Measurements from ENCODE around the gene BATF2. TPM values are rescaled to one million over a fixed set of nuclear protein-coding genes. Genes with fewer than 3 reads are reported as not detected.

BATF2 gene
- total and polyA plus RNA-seq, 10 of the 15 experiments (the other 5 are each of a cell fraction or from before 2014, with no cell fraction given) = 0.18 to 1.1 (median 0.38) TPM; not detected in 1

DNA sequence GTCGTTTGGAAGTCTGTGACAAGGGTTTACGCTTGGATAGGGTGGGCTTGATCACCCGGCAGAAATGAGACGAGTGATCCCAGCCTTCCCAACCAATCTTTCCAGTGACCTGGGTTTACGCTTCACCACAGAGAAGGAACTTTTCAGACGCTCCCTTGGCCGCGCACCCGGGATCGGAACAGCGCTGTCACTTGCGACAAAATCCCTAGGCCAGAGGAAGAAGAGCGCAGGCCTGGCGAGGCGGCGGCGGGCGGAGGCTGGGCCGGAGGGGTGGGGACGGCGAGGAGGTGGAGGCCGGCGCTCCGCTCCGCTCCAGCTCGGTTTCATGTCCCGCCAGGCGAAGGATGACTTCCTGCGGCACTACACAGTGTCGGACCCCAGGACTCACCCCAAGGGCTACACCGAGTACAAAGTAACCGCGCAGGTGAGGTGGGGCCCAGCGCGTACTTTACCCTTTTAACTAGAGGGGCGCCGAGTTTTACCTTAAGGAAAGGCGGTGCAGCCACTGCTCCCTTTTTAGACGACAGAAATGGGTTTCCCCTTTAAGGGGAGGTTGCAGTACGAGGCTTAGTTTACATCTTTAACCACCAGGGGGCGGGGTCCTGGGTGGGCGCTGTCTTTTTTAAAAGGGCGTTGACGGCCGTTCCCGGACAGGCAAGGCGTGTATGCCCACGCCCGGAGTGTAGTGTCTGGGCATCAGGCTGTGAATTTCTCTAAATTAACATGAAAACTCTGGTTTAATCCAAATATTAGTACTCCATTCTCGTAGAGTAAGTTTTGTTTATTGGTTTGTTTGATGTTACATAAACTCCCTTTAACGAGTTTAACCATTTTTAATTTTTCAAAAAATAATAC lies 30.7 kb upstream of the BATF2 start, which contains the start of gene SNX15 (continued):
- no peak for TF ChIP-seq SUZ12 (IDR thresholded peaks at IDR 0.05; ENCODE audit: unreplicated experiment)
- peak; percentile 78 for TF ChIP-seq IKZF1 (conservative IDR thresholded peaks at IDR 0.05)
- TF ChIP-seq NFXL1 (IDR thresholded peaks at IDR 0.05; ENCODE audit: borderline replicate concordance) = no peak
- peak; percentile 62; the same call in 1 of the 2 replicates for TF ChIP-seq YY1 (IDR thresholded peaks at IDR 0.05; ENCODE audit: low read depth, low read length)
- TF ChIP-seq RCOR1 (conservative IDR thresholded peaks at IDR 0.05; ENCODE audit: low read depth, low read length) = 0 out of 2 replicates have a peak, but pooled peaks have one; percentile 49
- TF ChIP-seq, protein P1, sequence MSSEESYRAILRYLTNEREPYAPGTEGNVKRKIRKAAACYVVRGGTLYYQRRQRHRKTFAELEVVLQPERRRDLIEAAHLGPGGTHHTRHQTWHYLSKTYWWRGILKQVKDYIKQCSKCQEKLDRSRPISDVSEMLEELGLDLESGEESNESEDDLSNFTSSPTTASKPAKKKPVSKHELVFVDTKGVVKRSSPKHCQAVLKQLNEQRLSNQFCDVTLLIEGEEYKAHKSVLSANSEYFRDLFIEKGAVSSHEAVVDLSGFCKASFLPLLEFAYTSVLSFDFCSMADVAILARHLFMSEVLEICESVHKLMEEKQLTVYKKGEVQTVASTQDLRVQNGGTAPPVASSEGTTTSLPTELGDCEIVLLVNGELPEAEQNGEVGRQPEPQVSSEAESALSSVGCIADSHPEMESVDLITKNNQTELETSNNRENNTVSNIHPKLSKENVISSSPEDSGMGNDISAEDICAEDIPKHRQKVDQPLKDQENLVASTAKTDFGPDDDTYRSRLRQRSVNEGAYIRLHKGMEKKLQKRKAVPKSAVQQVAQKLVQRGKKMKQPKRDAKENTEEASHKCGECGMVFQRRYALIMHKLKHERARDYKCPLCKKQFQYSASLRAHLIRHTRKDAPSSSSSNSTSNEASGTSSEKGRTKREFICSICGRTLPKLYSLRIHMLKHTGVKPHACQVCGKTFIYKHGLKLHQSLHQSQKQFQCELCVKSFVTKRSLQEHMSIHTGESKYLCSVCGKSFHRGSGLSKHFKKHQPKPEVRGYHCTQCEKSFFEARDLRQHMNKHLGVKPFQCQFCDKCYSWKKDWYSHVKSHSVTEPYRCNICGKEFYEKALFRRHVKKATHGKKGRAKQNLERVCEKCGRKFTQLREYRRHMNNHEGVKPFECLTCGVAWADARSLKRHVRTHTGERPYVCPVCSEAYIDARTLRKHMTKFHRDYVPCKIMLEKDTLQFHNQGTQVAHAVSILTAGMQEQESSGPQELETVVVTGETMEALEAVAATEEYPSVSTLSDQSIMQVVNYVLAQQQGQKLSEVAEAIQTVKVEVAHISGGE (CRISPR knock-in tag; IDR thresholded peaks at IDR 0.05) = no peak
- no peak; the same call in 1 of the 2 replicates for TF ChIP-seq TBL1XR1 (IDR thresholded peaks at IDR 0.05; ENCODE audit: low read depth, low read length)
- TF ChIP-seq SMC3 (IDR thresholded peaks at IDR 0.05; ENCODE audit: borderline replicate concordance, low read length) = 0 out of 2 replicates have a peak, but pooled peaks have one; percentile 4
- TF ChIP-seq MTA2 (IDR thresholded peaks at IDR 0.05; ENCODE audit: low read depth) = no peak; the same call in 1 of the 2 replicates
- no peak for TF ChIP-seq ZNF622 (IDR thresholded peaks at IDR 0.05)
- TF ChIP-seq, protein P2, sequence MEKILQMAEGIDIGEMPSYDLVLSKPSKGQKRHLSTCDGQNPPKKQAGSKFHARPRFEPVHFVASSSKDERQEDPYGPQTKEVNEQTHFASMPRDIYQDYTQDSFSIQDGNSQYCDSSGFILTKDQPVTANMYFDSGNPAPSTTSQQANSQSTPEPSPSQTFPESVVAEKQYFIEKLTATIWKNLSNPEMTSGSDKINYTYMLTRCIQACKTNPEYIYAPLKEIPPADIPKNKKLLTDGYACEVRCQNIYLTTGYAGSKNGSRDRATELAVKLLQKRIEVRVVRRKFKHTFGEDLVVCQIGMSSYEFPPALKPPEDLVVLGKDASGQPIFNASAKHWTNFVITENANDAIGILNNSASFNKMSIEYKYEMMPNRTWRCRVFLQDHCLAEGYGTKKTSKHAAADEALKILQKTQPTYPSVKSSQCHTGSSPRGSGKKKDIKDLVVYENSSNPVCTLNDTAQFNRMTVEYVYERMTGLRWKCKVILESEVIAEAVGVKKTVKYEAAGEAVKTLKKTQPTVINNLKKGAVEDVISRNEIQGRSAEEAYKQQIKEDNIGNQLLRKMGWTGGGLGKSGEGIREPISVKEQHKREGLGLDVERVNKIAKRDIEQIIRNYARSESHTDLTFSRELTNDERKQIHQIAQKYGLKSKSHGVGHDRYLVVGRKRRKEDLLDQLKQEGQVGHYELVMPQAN (conservative IDR thresholded peaks at IDR 0.05) = peak; percentile 97
- no peak for TF ChIP-seq RBBP5 (conservative IDR thresholded peaks at IDR 0.05)
- TF ChIP-seq, protein P3, sequence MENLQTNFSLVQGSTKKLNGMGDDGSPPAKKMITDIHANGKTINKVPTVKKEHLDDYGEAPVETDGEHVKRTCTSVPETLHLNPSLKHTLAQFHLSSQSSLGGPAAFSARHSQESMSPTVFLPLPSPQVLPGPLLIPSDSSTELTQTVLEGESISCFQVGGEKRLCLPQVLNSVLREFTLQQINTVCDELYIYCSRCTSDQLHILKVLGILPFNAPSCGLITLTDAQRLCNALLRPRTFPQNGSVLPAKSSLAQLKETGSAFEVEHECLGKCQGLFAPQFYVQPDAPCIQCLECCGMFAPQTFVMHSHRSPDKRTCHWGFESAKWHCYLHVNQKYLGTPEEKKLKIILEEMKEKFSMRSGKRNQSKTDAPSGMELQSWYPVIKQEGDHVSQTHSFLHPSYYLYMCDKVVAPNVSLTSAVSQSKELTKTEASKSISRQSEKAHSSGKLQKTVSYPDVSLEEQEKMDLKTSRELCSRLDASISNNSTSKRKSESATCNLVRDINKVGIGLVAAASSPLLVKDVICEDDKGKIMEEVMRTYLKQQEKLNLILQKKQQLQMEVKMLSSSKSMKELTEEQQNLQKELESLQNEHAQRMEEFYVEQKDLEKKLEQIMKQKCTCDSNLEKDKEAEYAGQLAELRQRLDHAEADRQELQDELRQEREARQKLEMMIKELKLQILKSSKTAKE (IDR thresholded peaks at IDR 0.05; ENCODE audit: low read depth, poor library complexity, severe bottlenecking) = no peak
- peak; percentile 70 for TF ChIP-seq RELA (IDR thresholded peaks at IDR 0.05; ENCODE audit: borderline replicate concordance, partially characterized antibody)
- peak; percentile 44; the same call in 1 of the 2 replicates for TF ChIP-seq HCFC1 (IDR thresholded peaks at IDR 0.05; ENCODE audit: low read length)
- TF ChIP-seq GATAD2B (conservative IDR thresholded peaks at IDR 0.05; ENCODE audit: low read depth) = no peak
- TF ChIP-seq, protein P4, sequence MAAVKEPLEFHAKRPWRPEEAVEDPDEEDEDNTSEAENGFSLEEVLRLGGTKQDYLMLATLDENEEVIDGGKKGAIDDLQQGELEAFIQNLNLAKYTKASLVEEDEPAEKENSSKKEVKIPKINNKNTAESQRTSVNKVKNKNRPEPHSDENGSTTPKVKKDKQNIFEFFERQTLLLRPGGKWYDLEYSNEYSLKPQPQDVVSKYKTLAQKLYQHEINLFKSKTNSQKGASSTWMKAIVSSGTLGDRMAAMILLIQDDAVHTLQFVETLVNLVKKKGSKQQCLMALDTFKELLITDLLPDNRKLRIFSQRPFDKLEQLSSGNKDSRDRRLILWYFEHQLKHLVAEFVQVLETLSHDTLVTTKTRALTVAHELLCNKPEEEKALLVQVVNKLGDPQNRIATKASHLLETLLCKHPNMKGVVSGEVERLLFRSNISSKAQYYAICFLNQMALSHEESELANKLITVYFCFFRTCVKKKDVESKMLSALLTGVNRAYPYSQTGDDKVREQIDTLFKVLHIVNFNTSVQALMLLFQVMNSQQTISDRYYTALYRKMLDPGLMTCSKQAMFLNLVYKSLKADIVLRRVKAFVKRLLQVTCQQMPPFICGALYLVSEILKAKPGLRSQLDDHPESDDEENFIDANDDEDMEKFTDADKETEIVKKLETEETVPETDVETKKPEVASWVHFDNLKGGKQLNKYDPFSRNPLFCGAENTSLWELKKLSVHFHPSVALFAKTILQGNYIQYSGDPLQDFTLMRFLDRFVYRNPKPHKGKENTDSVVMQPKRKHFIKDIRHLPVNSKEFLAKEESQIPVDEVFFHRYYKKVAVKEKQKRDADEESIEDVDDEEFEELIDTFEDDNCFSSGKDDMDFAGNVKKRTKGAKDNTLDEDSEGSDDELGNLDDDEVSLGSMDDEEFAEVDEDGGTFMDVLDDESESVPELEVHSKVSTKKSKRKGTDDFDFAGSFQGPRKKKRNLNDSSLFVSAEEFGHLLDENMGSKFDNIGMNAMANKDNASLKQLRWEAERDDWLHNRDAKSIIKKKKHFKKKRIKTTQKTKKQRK (IDR thresholded peaks at IDR 0.05; ENCODE audit: low read depth, low read length) = no peak
- peak; percentile 77 for TF ChIP-seq CBFB (IDR thresholded peaks at IDR 0.05; ENCODE audit: low read depth)
- TF ChIP-seq CEBPB (IDR thresholded peaks at IDR 0.05; ENCODE audit: borderline replicate concordance in 1 of 2, low read depth in 2 of 2, low read length in 2 of 2) = no peak
